Cardiac septum (tissue), 1 donor: Measurements from ENCODE around the gene FRZB. TPM values are rescaled to one million over a fixed set of nuclear protein-coding genes. Genes with fewer than 3 reads are reported as not detected.
"Not testable (repeated sequence)": the region's sequence is repeated elsewhere in the genome, so short reads cannot be mapped to it uniquely, and the experiment has no call there.

ENCODE experiments used
- DNase-seq: peaks from one replicate; pipeline ENCODE4 v3.0.0-alpha.2; 2020; ENCODE audit warnings: low spot score
- intact Hi-C: fragments of 100-400 bp; cut with DNase I; formaldehyde crosslinking; loops from one replicate; pipeline ENCODE4 v1.14.0; 2022
- long read RNA-seq: library from polyadenylated mRNA; unstranded; transcript quantifications from one replicate; pipeline ENCODE4 v2.0.0, GENCODE V29; 2021
- total RNA-seq: library from RNA; stranded (reverse); fragmentation: NEBNext Ultra II Directional; extraction: Animal tissue kit (Norgen Biotek cat#: 25700); gene quantifications from one replicate; pipeline ENCODE4 v1.2.1, GENCODE V29; 2021
- donor health status: DM: no; HTN: no; CAD: no.

The FRZB gene
- 4.3 TPM for total RNA-seq
- long read RNA-seq, transcript FRZB-201 (6 exons, 3,162 nt): major isoform, 20 of 20 reads
- long read RNA-seq, partial matches to known transcripts: 0 of 20 reads
- long read RNA-seq, other reads (novel, unspliced or antisense): 0 of 20 reads

GRCh38 chr2:182866461-182867406 is at the start of gene FRZB:
Gene FRZB (minus strand): TSS chr2:182866637. CDS start chr2:182866552, 85 bp downstream.
- intact Hi-C loops: no loop called here
- DNase-seq: peak; percentile 78

- DNase-seq: no peak
- intact Hi-C loops: no loop called here
Measured at GRCh38 chr2:182915369-182916326, 49.2 kb upstream of the FRZB start.

- intact Hi-C loops: no loop called here
- DNase-seq: no peak
Measured at GRCh38 chr2:182914852-182915251, 48.4 kb upstream of the FRZB start.

GRCh38 chr2:182913064-182913463 is 46.6 kb upstream of the FRZB start:
- DNase-seq: no peak
- intact Hi-C loops: no loop called here

GRCh38 chr2:182912518-182912915 is 46.1 kb upstream of the FRZB start:
- no peak for DNase-seq
- intact Hi-C loops: no loop called here

GRCh38 chr2:182911813-182912517 is 45.5 kb upstream of the FRZB start:
- intact Hi-C loops: no loop called here

GRCh38 chr2:182910965-182911364 is 44.5 kb upstream of the FRZB start:
- DNase-seq: no peak
- intact Hi-C loops: no loop called here

More at GRCh38 chr2:182911813-182912517, 45.5 kb upstream of the FRZB start:
- no peak for DNase-seq

GRCh38 chr2:182907081-182907830 is 40.8 kb upstream of the FRZB start:
- intact Hi-C loops: no loop called here
- DNase-seq: no peak

GRCh38 chr2:182906454-182906853 is 40.0 kb upstream of the FRZB start:
- DNase-seq: no peak
- intact Hi-C loops: no loop called here

GRCh38 chr2:182904844-182905243 is 38.4 kb upstream of the FRZB start:
- DNase-seq: no peak
- intact Hi-C loops: no loop called here

GRCh38 chr2:182903566-182903965 is 37.1 kb upstream of the FRZB start:
- intact Hi-C loops: no loop called here
- no peak for DNase-seq

GRCh38 chr2:182901748-182902147 is 35.3 kb upstream of the FRZB start:
- no peak for DNase-seq
- intact Hi-C loops: no loop called here

- intact Hi-C loops: no loop called here
- no peak for DNase-seq
Measured at GRCh38 chr2:182898718-182899117, 32.3 kb upstream of the FRZB start.

- intact Hi-C loops: no loop called here
- DNase-seq: no peak
Measured at GRCh38 chr2:182897137-182897536, 30.7 kb upstream of the FRZB start.

GRCh38 chr2:182895798-182896197 is 29.4 kb upstream of the FRZB start:
- no peak for DNase-seq
- intact Hi-C loops: no loop called here

- intact Hi-C loops: no loop called here
- no peak for DNase-seq
Measured at GRCh38 chr2:182895169-182895568, 28.7 kb upstream of the FRZB start.

GRCh38 chr2:182894174-182894573 is 27.7 kb upstream of the FRZB start:
- DNase-seq: no peak
- intact Hi-C loops: no loop called here

- no peak for DNase-seq
- intact Hi-C loops: no loop called here
Measured at GRCh38 chr2:182893666-182894065, 27.2 kb upstream of the FRZB start.

GRCh38 chr2:182893035-182893434 is 26.6 kb upstream of the FRZB start:
- DNase-seq, intact Hi-C loops: not testable (repeated sequence)
